ENCODE results near the gene TCF15.

TCF15 gene

GRCh38 chr20:615514-615913 lies 5.4 kb upstream of the TCF15 start:
- DNase-seq (ENCODE audit: low read depth in 2 of 2, low spot score in 1 of 2): no peak

GRCh38 chr20:611843-612185 lies 1.7 kb upstream of the TCF15 start:
- DNase-seq (ENCODE audit: low read depth in 2 of 2, low spot score in 1 of 2): no peak

GRCh38 chr20:611047-611842 lies 1.1 kb upstream of the TCF15 start:
- no peak for DNase-seq (ENCODE audit: low read depth in 2 of 2, low spot score in 1 of 2)

- no peak for DNase-seq (ENCODE audit: low read depth in 2 of 2, low spot score in 1 of 2)
Measured at GRCh38 chr20:609371-609964, 641 bp downstream of the TCF15 start.

GRCh38 chr20:608970-609369 lies 1.1 kb downstream of the TCF15 start:
- no peak for DNase-seq (ENCODE audit: low read depth in 2 of 2, low spot score in 1 of 2)

- no peak for DNase-seq (ENCODE audit: low read depth in 2 of 2, low spot score in 1 of 2)
Measured at GRCh38 chr20:607476-607875, 2.6 kb downstream of the TCF15 start.

- no peak for DNase-seq (ENCODE audit: low read depth in 2 of 2, low spot score in 1 of 2)
Measured at GRCh38 chr20:605237-605636, 4.9 kb downstream of the TCF15 start.

- no peak for DNase-seq (ENCODE audit: low read depth in 2 of 2, low spot score in 1 of 2)
Measured at GRCh38 chr20:603116-603640, 6.9 kb downstream of the TCF15 start.

GRCh38 chr20:602111-602970 lies 7.8 kb downstream of the TCF15 start:
- no peak for DNase-seq (ENCODE audit: low read depth in 2 of 2, low spot score in 1 of 2)

- DNase-seq (ENCODE audit: low read depth in 2 of 2, low spot score in 1 of 2): no peak
Measured at GRCh38 chr20:600736-601135, 9.4 kb downstream of the TCF15 start.

- DNase-seq (ENCODE audit: low read depth in 2 of 2, low spot score in 1 of 2): no peak
Measured at GRCh38 chr20:600141-600540, 10.0 kb downstream of the TCF15 start.

GRCh38 chr20:598133-598850 lies 11.8 kb downstream of the TCF15 start:
- no peak for DNase-seq (ENCODE audit: low read depth in 2 of 2, low spot score in 1 of 2)

- DNase-seq (ENCODE audit: low read depth in 2 of 2, low spot score in 1 of 2): no peak
Measured at GRCh38 chr20:597560-597959, 12.5 kb downstream of the TCF15 start.

GRCh38 chr20:595330-596308 lies 14.5 kb downstream of the TCF15 start:
- no peak for DNase-seq (ENCODE audit: low read depth in 2 of 2, low spot score in 1 of 2)

- DNase-seq (ENCODE audit: low read depth in 2 of 2, low spot score in 1 of 2): no peak
Measured at GRCh38 chr20:592506-592905, 17.6 kb downstream of the TCF15 start.

- DNase-seq (ENCODE audit: low read depth in 2 of 2, low spot score in 1 of 2): no peak
Measured at GRCh38 chr20:591941-592340, 18.2 kb downstream of the TCF15 start.

- DNase-seq (ENCODE audit: low read depth in 2 of 2, low spot score in 1 of 2): no peak
Measured at GRCh38 chr20:588932-589672, 21.0 kb downstream of the TCF15 start.

GRCh38 chr20:588476-588875 lies 21.6 kb downstream of the TCF15 start:
- DNase-seq (ENCODE audit: low read depth in 2 of 2, low spot score in 1 of 2): no peak

GRCh38 chr20:584971-585301 lies 25.2 kb downstream of the TCF15 start:
- DNase-seq (ENCODE audit: low read depth in 2 of 2, low spot score in 1 of 2): no peak
